Measurements from ENCODE around the gene IL1RL1.

The IL1RL1 gene

GRCh38 chr2:102295566-102295965 lies 15.8 kb upstream of the IL1RL1 start (continued):
- TF ChIP-seq SP2 (tag by site-specific recombination; IDR thresholded peaks at IDR 0.05) (no peak), ZNF266 (tag by site-specific recombination; IDR thresholded peaks at IDR 0.05; ENCODE audit: low read depth) (no peak), ZNF521 (tag by site-specific recombination; IDR thresholded peaks at IDR 0.05) (no peak), ZNF354C (tag by site-specific recombination; IDR thresholded peaks at IDR 0.05; ENCODE audit: borderline replicate concordance, low read depth) (no peak), ZNF221 (tag by site-specific recombination; IDR thresholded peaks at IDR 0.05; ENCODE audit: borderline replicate concordance) (no peak)

- no peak overlapping the region for H3K4me3 ChIP-seq (ENCODE audit: low read depth, low read length)
- ChIA-PET CTCF (interaction anchor here (1.6 to 1.8 kb wide), 2 partner anchors 56 to 147 kb away, joined by 7 read pairs; no protein-coding TSS in a partner anchor), POLR2A (no interaction called here)
- no peaks in the 10 kb centered on the region for H3K36me3 ChIP-seq (ENCODE audit: control insufficient read depth in 2 of 2, insufficient read depth in 1 of 2, low read length in 2 of 2)
- no peaks in the 10 kb centered on the region for H3K4me1 ChIP-seq (ENCODE audit: control insufficient read depth, insufficient read depth, low read length)
- H3K9me3 ChIP-seq (ENCODE audit: control insufficient read depth, insufficient read depth, low read depth, low read length), result no peaks in the 10 kb centered on the region
- TF ChIP-seq ZNF48 (tag by site-specific recombination; IDR thresholded peaks at IDR 0.05) (no peak), ZNF366 (tag by site-specific recombination; conservative IDR thresholded peaks at IDR 0.05) (no peak), ZNF654 (tag by site-specific recombination; IDR thresholded peaks at IDR 0.05; ENCODE audit: low read depth) (no peak), TSHZ1 (tag by site-specific recombination; IDR thresholded peaks at IDR 0.05; ENCODE audit: borderline replicate concordance) (no peak), TRIM28 (IDR thresholded peaks at IDR 0.05; ENCODE audit: borderline replicate concordance, low read length) (no peak), ZBTB8A (tag by site-specific recombination; IDR thresholded peaks at IDR 0.05) (no peak), MYNN (tag by site-specific recombination; IDR thresholded peaks at IDR 0.05; ENCODE audit: borderline replicate concordance) (no peak), ZNF138 (tag by site-specific recombination; IDR thresholded peaks at IDR 0.05; ENCODE audit: borderline replicate concordance) (no peak), WT1 (tag by site-specific recombination; IDR thresholded peaks at IDR 0.05) (no peak), ZNF211 (tag by site-specific recombination; IDR thresholded peaks at IDR 0.05; ENCODE audit: low read depth) (no peak), ZNF843 (tag by site-specific recombination; IDR thresholded peaks at IDR 0.05) (no peak), SETDB1 (IDR thresholded peaks at IDR 0.05; ENCODE audit: insufficient read length, low read length) (no peak), ZNF558 (tag by site-specific recombination; IDR thresholded peaks at IDR 0.05) (no peak)
- no peak overlapping the region for H3K27ac ChIP-seq (ENCODE audit: extremely low read depth, low read depth, low read length)
Measured at GRCh38 chr2:102296449-102296848, 14.9 kb upstream of the IL1RL1 start.

GRCh38 chr2:102297891-102298290 lies 13.5 kb upstream of the IL1RL1 start:
- no peaks in the 10 kb centered on the region for H3K4me1 ChIP-seq (ENCODE audit: control insufficient read depth, insufficient read depth, low read length)
- H3K9me3 ChIP-seq (ENCODE audit: control insufficient read depth, insufficient read depth, low read depth, low read length), result no peaks in the 10 kb centered on the region
- no peak overlapping the region for H3K4me3 ChIP-seq (ENCODE audit: low read depth, low read length)
- ChIA-PET CTCF (interaction anchor here (1.8 kb wide), 1 partner anchor 145 kb away, joined by 7 read pairs; no protein-coding TSS in a partner anchor), POLR2A (no interaction called here)
- no peak overlapping the region for H3K27ac ChIP-seq (ENCODE audit: extremely low read depth, low read depth, low read length)
- H3K36me3 ChIP-seq (ENCODE audit: control insufficient read depth in 2 of 2, insufficient read depth in 1 of 2, low read length in 2 of 2), result no peaks in the 10 kb centered on the region
- TF ChIP-seq IKZF3 (tag by site-specific recombination; IDR thresholded peaks at IDR 0.05), result no peak
- no peak for TF ChIP-seq ZBTB1 (tag by site-specific recombination; IDR thresholded peaks at IDR 0.05)
- TF ChIP-seq ZNF157 (tag by site-specific recombination; IDR thresholded peaks at IDR 0.05), result no peak
- TF ChIP-seq KLF7 (tag by site-specific recombination; IDR thresholded peaks at IDR 0.05; ENCODE audit: borderline replicate concordance), result no peak
- TF ChIP-seq SALL2 (tag by site-specific recombination; IDR thresholded peaks at IDR 0.05; ENCODE audit: borderline replicate concordance), result no peak
- TF ChIP-seq ZFP41 (tag by site-specific recombination; IDR thresholded peaks at IDR 0.05; ENCODE audit: borderline replicate concordance), result no peak
- TF ChIP-seq ZNF639 (tag by site-specific recombination; IDR thresholded peaks at IDR 0.05), result no peak
- TF ChIP-seq ZNF501 (tag by site-specific recombination; IDR thresholded peaks at IDR 0.05), result no peak
- TF ChIP-seq ZNF174 (tag by site-specific recombination; IDR thresholded peaks at IDR 0.05), result no peak
- no peak for TF ChIP-seq ZNF280D (tag by site-specific recombination; IDR thresholded peaks at IDR 0.05)
- no peak for TF ChIP-seq ZNF658 (tag by site-specific recombination; IDR thresholded peaks at IDR 0.05)
